Subcutaneous abdominal adipose tissue (tissue), 5 donors: ENCODE measurements around the gene MPRIP.
A peak's percentile ranks its signal among the peaks of the same experiment; 100 is the strongest.

Experiments used
- H3K27ac ChIP-seq: one replicate; pipeline ENCODE4 v1.7.0; 2013; ENCODE audit warnings: low read depth, mild to moderate bottlenecking, inconsistent platforms, low read length, moderate library complexity
- H3K27me3 ChIP-seq, 5 donors: one replicate each; pipeline ENCODE4 v1.7.0; 2013; ENCODE audit warnings: low read length in 5 of 5, inconsistent platforms in 1 of 5; ENCODE audit not compliant: control insufficient read depth in 5 of 5, insufficient read depth in 4 of 5
- H3K36me3 ChIP-seq, 5 donors: one replicate each; pipeline ENCODE4 v1.7.0; 2013; ENCODE audit warnings: low read length in 5 of 5; ENCODE audit not compliant: control insufficient read depth in 5 of 5, insufficient read depth in 5 of 5
- H3K4me1 ChIP-seq, 5 donors: one replicate each; pipeline ENCODE4 v1.7.0; 2013; ENCODE audit warnings: low read length in 5 of 5, mild to moderate bottlenecking in 3 of 5, moderate library complexity in 1 of 5; ENCODE audit not compliant: control insufficient read depth in 5 of 5, insufficient read depth in 5 of 5
- H3K4me3 ChIP-seq, 5 donors: one replicate each; pipeline ENCODE4 v1.7.0; 2013; ENCODE audit warnings: low read length in 5 of 5, low read depth in 1 of 5
- H3K9ac ChIP-seq, 5 donors: one replicate each; pipeline ENCODE4 v1.7.0; 2013; ENCODE audit warnings: low read length in 5 of 5, mild to moderate bottlenecking in 4 of 5, moderate library complexity in 3 of 5
- H3K9me3 ChIP-seq, 5 donors: one replicate each; pipeline ENCODE4 v1.7.0; 2013; ENCODE audit warnings: low read length in 5 of 5; ENCODE audit not compliant: control insufficient read depth in 5 of 5
- donor health status: healthy.
- donor health status: healthy.
- donor health status: healthy.
- donor health status: healthy.
- donor health status: healthy.

The MPRIP gene

DNA sequence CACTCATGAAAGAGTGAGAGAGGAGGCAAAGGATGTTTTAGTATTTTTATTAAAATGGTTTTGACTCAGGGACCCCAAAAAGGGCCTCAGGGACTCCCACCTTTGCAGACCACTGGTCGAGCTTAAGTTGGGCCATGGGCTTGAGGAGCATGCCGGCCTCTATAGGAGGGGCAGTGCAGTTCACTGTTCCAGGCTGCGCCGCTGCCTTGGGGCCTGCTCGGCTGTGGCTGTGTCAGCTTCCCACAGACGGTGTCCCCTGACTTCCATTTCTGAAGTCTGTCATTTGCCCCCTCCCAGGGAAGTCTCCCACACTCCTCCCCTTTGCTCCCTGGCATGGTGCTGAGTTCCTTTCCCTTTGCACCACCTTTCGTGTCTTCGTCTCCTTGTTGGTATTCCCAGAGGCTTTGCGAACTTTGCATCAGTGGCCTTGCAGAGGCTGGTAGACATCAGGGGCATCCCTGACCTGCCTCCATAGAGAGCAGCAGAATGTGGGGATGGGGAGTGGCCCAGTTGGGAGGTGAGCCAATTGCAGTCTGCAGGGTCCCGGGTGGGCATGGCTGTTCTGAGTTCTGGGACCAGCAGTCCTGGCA, 17.1 kb downstream of the MPRIP start:
- no peaks in the 10 kb centered on the region for H3K27me3 ChIP-seq
- H3K27ac ChIP-seq = no peak overlapping the region
- H3K36me3 ChIP-seq = peaks cover 0 to 21% (median 8%) of the 10 kb centered on the region in 5 donors
- peaks cover 19 to 75% (median 71%) of the 10 kb centered on the region in 5 donors for H3K4me1 ChIP-seq
- peak overlapping the region in 1 of 5 donors; percentile 20 for H3K9ac ChIP-seq
- no peaks in the 10 kb centered on the region for H3K9me3 ChIP-seq
- no peak overlapping the region for H3K4me3 ChIP-seq

DNA sequence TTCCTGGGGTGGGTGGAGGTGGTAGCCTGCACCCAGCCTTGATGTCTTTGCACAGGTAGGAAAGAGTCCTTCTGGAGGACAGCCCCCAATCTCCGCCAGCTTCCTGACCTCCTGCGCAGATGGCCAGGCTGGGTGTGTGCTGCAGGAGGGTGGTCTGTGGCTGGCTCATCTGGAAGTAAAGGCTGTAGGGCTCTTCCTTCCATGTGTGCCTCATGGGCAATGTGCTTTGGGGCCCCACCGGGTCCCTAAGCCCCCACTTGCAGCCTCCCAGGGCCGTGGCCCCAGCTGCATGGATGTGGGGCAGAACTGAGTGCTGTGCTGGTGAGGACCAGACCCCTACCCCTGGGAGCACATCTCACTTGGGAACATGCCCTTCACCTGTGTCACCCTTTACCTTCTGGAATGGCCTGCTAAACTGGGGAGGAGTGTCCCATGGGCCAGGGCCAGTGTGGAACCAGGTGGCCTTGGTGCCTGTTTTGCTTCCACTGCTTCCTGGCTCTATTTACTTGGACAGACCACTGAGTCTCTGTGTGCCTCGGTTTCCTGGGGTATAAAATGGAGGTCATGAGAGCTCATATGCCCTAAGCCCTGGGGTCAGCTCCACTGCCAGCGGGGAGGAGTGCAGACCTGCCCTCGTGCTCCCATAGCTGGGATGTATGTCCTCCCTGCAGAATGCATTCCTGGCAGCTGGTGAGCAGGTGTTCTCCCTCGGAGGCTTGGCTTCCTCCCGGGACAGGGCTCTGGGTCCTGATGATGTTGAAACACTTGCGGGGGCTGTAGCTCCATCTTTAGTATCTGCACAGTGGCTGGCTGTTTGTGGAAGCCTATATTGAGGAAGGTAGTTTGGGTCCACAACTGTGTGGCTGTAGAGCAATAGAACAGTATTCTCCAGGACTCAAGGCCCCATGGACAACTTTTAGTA, 18.0 kb downstream of the MPRIP start:
- Histone ChIP-seq H3K4me1 (peaks cover 19 to 73% (median 72%) of the 10 kb centered on the region in 5 donors), H3K36me3 (peaks cover 0 to 21% (median 8%) of the 10 kb centered on the region in 5 donors), H3K4me3 (no peak overlapping the region), H3K27me3 (no peaks in the 10 kb centered on the region), H3K9ac (no peak overlapping the region), H3K27ac (no peak overlapping the region), H3K9me3 (no peaks in the 10 kb centered on the region)

DNA sequence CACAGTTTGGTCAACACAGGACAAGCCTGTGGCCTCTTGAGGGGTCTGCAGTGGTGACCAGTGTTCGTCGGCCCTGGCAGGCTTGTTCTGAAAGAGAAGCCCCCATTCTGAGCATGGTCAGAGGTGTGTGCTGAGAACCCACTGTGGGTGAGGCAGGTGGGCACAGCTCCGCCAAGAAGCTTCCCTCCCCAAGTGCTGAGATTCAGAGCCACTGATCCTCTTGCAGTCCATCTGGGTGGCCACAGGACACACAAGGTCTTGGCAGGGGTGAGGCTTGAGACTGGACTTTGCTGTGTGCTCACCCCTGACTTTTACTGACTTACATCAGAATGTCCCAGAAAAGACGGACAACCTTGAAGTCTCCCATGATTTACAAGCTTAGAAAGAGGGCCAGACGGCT, 18.7 kb downstream of the MPRIP start:
- H3K27ac ChIP-seq = no peak overlapping the region
- peaks cover 15 to 66% (median 65%) of the 10 kb centered on the region in 5 donors for H3K4me1 ChIP-seq
- no peaks in the 10 kb centered on the region for H3K9me3 ChIP-seq
- H3K9ac ChIP-seq = no peak overlapping the region
- H3K4me3 ChIP-seq = no peak overlapping the region
- no peaks in the 10 kb centered on the region for H3K27me3 ChIP-seq
- H3K36me3 ChIP-seq = peaks cover 0 to 21% (median 8%) of the 10 kb centered on the region in 5 donors

DNA sequence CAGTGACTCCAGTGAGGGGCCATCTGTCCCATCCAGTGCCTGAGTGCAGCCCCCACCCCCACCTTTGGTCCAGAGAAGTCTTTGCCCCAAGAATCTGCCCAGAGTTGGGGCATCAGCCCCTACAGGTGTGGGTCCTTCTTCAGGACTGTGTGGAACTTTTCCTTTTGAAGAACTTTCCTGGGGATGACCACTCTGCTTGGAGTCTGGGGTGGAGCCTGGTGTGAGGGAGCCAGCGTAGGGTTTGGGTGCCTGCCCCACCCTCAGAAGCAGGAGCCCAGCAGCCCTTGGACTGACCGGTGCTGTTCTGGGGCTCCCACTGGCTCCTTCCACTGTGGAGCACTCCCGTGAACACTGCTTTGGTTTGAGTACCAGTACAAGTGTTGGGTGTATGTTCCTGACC, 19.3 kb downstream of the MPRIP start:
- Histone ChIP-seq H3K4me1 (peaks cover 13 to 60% (median 59%) of the 10 kb centered on the region in 5 donors), H3K36me3 (peaks cover 0 to 21% (median 8%) of the 10 kb centered on the region in 5 donors), H3K9me3 (no peaks in the 10 kb centered on the region), H3K4me3 (no peak overlapping the region), H3K27ac (peak overlapping the region; percentile 16), H3K27me3 (no peaks in the 10 kb centered on the region), H3K9ac (no peak overlapping the region)

DNA sequence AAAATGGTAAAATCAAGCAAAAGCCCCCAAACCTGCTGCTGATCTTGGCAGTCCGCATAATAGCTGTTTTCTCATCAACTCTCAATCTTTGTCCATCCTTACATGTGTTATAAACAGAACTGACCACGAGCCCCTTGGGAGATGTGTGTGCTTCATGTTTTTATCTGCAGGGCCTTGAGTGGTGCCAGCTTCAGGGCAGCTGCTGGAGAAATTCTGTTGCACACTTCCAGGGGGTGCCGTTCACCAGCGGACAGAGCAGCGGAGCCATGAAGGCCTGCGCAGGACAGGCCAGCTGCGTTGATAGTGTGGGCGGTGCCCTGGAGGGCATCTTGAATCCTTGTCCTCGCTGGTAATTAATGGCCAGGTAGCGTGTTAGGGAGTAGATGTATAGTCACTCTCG, 20.1 kb downstream of the MPRIP start:
- Histone ChIP-seq H3K4me3 (no peak overlapping the region), H3K27ac (peak overlapping the region; percentile 8), H3K9ac (peak overlapping the region in 1 of 5 donors; percentile 35), H3K27me3 (no peaks in the 10 kb centered on the region), H3K36me3 (peaks cover 0 to 19% (median 8%) of the 10 kb centered on the region in 5 donors), H3K9me3 (no peaks in the 10 kb centered on the region), H3K4me1 (peaks cover 10 to 58% (median 54%) of the 10 kb centered on the region in 5 donors)

DNA sequence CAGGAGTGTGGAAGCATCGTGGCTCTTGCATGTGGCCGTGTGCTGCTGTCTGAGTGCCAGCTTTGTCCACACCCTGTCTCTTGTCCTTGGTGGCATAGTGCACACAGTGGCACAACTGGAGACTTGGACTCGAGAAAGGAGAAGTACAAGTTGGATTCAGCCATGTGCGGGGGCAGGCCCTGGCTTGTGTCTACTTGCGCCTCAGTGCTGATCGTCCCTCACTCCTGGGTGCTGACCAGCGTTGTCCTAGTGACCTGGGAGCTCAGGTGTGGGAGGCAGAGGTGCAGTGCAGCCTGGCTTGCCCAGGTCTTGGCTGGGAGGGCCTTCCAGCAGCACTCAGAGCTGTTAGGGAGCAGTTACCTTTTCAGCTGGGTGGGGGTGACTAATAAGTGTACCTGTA, 20.6 kb downstream of the MPRIP start:
- no peaks in the 10 kb centered on the region for H3K9me3 ChIP-seq
- H3K4me3 ChIP-seq = no peak overlapping the region
- no peak overlapping the region for H3K9ac ChIP-seq
- peaks cover 10 to 56% (median 52%) of the 10 kb centered on the region in 5 donors for H3K4me1 ChIP-seq
- H3K27me3 ChIP-seq = no peaks in the 10 kb centered on the region
- peak overlapping the region; percentile 8 for H3K27ac ChIP-seq
- peaks cover 0 to 18% (median 5%) of the 10 kb centered on the region in 5 donors for H3K36me3 ChIP-seq

DNA sequence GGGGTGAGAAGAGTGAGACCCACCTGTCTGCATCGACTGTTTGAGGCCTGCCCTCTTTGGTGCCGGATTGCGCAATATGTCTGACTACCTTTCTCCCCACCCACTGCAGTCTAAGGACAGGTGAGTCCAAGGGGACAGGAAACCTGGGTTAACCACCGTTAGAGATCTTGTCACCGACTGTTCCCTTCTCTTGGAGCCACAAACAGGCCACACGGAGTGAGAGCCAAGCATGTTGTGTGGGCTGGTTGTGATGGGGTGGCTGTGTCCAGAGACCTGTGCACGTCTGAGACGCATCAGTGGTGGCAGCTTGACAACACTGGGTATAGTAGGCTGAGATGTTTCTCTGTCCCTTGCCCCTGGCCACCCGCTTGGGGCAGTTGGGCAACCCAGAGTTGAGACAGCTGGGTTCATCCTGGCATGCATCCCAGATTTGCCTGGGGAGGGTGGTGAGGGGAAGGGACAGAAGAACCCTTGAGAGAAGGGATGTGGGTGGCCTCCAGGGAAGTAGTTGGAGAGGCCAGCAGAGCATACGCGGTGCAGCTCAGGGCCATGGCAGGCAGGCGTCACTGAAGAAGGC, 21.4 kb downstream of the MPRIP start:
- Histone ChIP-seq H3K4me1 (peaks cover 10 to 54% (median 50%) of the 10 kb centered on the region in 5 donors), H3K9me3 (no peaks in the 10 kb centered on the region), H3K9ac (no peak overlapping the region), H3K27ac (peak overlapping the region; percentile 41), H3K4me3 (peak overlapping the region in 1 of 5 donors; percentile 35), H3K27me3 (no peaks in the 10 kb centered on the region), H3K36me3 (peaks cover 0 to 14% (median 3%) of the 10 kb centered on the region in 5 donors)

DNA sequence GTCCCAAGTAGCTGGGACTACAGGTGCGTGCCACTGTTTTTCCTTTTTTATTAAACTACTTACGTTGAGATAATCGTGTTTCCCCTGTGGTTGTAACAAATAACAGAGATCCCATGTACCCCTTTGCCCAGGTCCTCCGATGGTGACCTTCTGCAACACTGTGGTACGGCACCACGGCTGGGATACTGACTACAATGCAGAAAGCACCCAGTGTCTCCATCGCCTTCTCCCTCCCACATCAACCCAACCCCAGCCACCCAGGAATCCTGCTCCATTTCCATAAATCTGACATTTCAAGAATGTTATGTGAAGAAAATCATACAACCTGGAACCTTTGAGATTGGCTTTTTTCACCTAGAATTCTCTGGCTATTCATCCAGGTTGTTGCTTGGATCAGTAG, 22.1 kb downstream of the MPRIP start:
- Histone ChIP-seq H3K4me3 (peak overlapping the region in 1 of 5 donors; percentile 35), H3K36me3 (peaks cover 0 to 10% (median 3%) of the 10 kb centered on the region in 5 donors), H3K4me1 (peaks cover 10 to 54% (median 50%) of the 10 kb centered on the region in 5 donors), H3K9me3 (no peaks in the 10 kb centered on the region), H3K27me3 (no peaks in the 10 kb centered on the region), H3K9ac (no peak overlapping the region), H3K27ac (peak overlapping the region; percentile 41)

DNA sequence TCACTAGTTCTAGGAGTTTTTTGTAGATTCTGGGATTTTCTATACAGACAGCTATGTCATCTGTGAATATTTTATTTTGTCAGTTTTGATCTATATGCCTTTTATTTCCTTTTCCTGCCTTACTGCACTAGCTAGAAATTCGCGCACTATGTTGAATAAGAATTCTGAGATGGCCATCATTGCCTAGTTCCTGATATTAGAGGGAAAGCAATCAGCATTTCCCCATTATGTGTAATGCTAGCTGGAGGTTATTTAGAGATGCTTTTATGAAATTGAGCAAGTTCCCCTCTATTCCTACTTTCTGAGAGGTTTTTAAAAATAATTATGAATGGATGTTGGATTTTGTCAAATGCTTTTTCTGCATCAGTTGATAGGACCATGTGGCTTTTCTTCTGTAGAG, 23.8 kb downstream of the MPRIP start:
- H3K9me3 ChIP-seq = no peaks in the 10 kb centered on the region
- peaks cover 0 to 6% (median 2%) of the 10 kb centered on the region in 5 donors for H3K36me3 ChIP-seq
- H3K27me3 ChIP-seq = no peaks in the 10 kb centered on the region
- no peak overlapping the region for H3K4me3 ChIP-seq
- H3K9ac ChIP-seq = no peak overlapping the region
- H3K27ac ChIP-seq = no peak overlapping the region
- H3K4me1 ChIP-seq = peaks cover 10 to 48% (median 42%) of the 10 kb centered on the region in 5 donors
